Duodenal mucosa (tissue), 2 donors: Measurements from ENCODE around the gene CD81.
A peak's percentile ranks its signal among the peaks of the same experiment; 100 is the strongest.

Experiments used
- H3K27ac ChIP-seq: one replicate; pipeline ENCODE4 v1.7.0; 2013; ENCODE audit warnings: low read depth, low read length
- H3K27me3 ChIP-seq, 2 donors: one replicate each; pipeline ENCODE4 v1.7.0; 2013; ENCODE audit warnings: low read length in 2 of 2, control low read depth in 1 of 2; ENCODE audit not compliant: insufficient read depth in 2 of 2, control insufficient read depth in 1 of 2
- H3K36me3 ChIP-seq, 2 donors: one replicate each; pipeline ENCODE4 v1.7.0; 2013; ENCODE audit warnings: low read length in 2 of 2, control low read depth in 1 of 2; ENCODE audit not compliant: insufficient read depth in 2 of 2, control insufficient read depth in 1 of 2
- H3K4me1 ChIP-seq, 2 donors: one replicate each; pipeline ENCODE4 v1.7.0; 2013; ENCODE audit warnings: low read length in 2 of 2, control low read depth in 1 of 2; ENCODE audit not compliant: insufficient read depth in 2 of 2, control insufficient read depth in 1 of 2
- H3K4me3 ChIP-seq, 2 donors: one replicate each; pipeline ENCODE4 v1.7.0; 2013; ENCODE audit warnings: low read length in 2 of 2, low read depth in 1 of 2
- H3K9ac ChIP-seq, 2 donors: one replicate each; pipeline ENCODE4 v1.7.0; 2013; ENCODE audit warnings: low read length in 2 of 2, low read depth in 1 of 2
- H3K9me3 ChIP-seq, 2 donors: one replicate each; pipeline ENCODE4 v1.7.0; 2013; ENCODE audit warnings: low read length in 2 of 2, control low read depth in 1 of 2; ENCODE audit not compliant: control insufficient read depth in 1 of 2

CD81 gene

DNA sequence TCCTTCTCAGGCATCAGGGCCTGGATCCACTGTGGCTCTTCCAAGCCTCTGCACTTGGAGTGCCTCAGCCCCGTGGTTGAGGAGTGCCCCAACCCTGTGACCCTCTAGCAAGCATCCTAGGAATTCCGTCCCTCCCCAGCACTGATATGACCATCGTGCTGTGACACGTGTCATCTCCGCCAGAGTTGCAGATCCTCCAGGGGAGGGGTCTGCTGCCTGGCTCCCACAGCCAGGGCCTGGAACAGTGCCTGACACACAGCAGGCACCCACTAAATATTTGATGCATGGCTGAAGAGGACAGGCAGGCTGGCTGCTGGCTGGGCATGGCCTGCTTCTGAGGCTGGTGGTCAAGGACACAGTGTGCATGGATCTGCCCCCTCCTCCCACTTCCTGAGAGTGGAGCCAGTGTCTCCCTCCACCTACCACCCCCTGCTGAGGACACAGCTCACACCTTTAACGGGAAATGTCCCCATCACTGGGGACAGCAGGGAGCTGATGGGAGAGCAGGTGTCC, 1.7 kb upstream of the CD81 start:
- Histone ChIP-seq H3K4me1 (peaks cover 30 to 32% of the 10 kb centered on the region in 2 donors), H3K36me3 (no peaks in the 10 kb centered on the region), H3K9me3 (no peaks in the 10 kb centered on the region), H3K4me3 (no peak overlapping the region), H3K9ac (no peak overlapping the region), H3K27ac (no peak overlapping the region), H3K27me3 (no peaks in the 10 kb centered on the region)

DNA sequence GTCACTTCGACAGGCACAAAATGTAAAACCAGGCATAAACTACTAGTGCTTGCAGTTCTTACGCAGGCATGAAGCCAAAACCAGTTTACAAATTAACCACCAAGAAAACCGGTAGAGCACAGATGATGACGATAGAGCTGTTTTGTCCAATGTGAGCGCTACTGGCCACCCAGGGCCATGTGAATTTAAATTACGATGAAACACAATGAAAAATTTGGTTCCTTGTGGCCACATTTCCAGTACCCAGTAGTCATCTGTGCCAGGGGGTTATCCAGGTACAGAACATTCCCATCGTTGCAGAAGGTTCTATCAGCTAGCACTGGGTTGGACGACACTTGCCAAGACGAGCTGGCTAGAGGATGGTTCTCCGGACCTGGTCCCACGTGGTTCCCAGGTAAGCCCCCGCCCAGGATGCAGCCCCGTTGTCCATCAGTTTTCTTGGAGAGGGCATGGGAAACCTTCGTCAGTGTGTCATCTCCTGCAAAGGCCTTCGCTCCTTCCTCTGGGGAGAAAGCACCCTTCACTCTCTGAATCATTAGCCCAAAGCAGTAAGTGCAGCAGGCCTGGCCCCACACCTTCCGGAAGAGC, 1.1 kb upstream of the CD81 start:
- H3K4me3 ChIP-seq, result peak overlapping the region in 1 of 2 donors; percentile 30
- H3K9me3 ChIP-seq, result no peaks in the 10 kb centered on the region
- no peak overlapping the region for H3K27ac ChIP-seq
- H3K36me3 ChIP-seq, result no peaks in the 10 kb centered on the region
- H3K4me1 ChIP-seq, result peaks cover 35 to 39% of the 10 kb centered on the region in 2 donors
- no peak overlapping the region for H3K9ac ChIP-seq
- H3K27me3 ChIP-seq, result no peaks in the 10 kb centered on the region

DNA sequence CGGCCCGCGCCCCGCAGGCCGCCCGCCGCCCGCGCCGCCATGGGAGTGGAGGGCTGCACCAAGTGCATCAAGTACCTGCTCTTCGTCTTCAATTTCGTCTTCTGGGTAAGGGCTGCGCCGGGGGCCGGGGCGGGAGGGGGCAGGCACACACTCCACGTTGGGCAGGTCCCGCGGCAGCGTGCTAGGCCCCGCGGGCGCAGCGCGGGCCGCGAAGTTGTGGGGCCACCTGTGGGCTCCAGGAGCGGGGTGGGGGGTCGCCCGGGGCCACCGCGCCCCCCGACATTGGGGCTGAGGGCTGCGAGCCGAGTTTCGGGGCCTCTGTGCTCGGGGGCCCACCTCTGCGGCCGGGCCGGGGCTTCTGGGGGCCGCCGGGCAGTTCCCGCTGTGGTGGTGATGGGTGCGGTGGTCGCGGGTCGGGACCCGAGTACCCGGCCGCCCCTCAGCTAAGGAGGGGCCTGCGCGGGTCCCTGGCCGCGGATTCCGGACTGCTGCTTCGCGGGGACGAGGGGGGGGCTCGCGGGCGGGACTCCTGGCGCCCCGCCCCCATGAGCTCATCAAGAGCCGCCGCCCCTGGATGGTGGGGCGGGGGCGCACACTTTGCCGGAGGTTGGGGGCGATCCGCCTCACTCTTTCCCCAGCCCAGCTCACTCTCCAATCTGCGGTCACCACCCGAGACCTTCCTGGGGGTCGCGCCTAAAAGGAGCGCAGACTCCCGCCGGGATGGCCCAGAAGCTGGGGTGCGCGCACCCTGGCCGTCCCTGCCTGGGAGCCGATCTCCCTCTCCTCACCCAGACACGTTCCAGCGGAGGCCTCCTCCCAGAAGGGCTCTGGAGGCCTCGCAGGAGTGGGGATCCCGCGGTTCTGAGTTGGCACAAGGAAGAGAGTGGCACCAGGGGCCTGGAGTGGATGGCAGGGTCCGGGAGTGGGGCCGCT, 667 bp downstream of the CD81 start:
- Histone ChIP-seq H3K36me3 (no peaks in the 10 kb centered on the region), H3K27me3 (no peaks in the 10 kb centered on the region), H3K9ac (peak overlapping the region; percentile 77 to 88), H3K27ac (peak overlapping the region; percentile 90), H3K9me3 (no peaks in the 10 kb centered on the region), H3K4me1 (peaks cover 52 to 56% of the 10 kb centered on the region in 2 donors), H3K4me3 (peak overlapping the region; percentile 81 to 82)

DNA sequence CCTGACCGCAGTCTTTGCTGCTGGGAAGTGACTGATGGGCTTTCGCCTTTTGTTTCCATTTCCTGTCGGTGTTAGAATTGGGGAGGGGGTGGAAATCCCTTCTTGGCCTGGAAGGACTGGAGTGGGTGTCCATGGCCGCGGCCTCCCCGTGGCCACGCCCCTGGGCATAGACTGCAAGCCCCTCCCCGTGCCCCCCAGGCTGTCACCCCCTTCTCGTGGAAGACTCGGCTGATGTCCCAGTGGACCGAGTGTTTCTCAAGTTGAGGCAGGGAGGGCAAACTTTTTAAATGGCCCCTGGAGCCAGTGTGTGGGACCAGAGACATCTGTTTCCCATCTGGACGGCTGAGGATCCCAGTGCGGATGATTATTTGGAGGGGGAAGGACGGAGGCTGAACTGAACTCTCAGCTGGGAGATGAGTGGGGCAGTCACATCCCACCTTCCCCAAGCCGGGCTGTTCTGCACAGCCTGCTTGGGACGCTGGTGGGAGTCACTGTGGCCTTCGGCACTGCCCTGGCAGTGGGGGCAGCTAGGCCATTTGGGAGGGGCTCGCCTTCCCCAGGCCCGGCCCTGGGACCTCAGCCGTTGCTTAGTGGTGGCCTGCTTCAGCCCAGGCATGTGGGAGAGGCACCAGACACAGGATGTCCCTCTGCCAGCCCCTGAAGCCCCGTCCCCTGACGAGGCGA, 1.6 kb downstream of the CD81 start:
- H3K4me3 ChIP-seq, result peak overlapping the region; percentile 81 to 82
- no peaks in the 10 kb centered on the region for H3K27me3 ChIP-seq
- H3K36me3 ChIP-seq, result no peaks in the 10 kb centered on the region
- peaks cover 61 to 65% of the 10 kb centered on the region in 2 donors for H3K4me1 ChIP-seq
- peak overlapping the region; percentile 90 for H3K27ac ChIP-seq
- H3K9ac ChIP-seq, result peak overlapping the region; percentile 77 to 88
- H3K9me3 ChIP-seq, result no peaks in the 10 kb centered on the region

DNA sequence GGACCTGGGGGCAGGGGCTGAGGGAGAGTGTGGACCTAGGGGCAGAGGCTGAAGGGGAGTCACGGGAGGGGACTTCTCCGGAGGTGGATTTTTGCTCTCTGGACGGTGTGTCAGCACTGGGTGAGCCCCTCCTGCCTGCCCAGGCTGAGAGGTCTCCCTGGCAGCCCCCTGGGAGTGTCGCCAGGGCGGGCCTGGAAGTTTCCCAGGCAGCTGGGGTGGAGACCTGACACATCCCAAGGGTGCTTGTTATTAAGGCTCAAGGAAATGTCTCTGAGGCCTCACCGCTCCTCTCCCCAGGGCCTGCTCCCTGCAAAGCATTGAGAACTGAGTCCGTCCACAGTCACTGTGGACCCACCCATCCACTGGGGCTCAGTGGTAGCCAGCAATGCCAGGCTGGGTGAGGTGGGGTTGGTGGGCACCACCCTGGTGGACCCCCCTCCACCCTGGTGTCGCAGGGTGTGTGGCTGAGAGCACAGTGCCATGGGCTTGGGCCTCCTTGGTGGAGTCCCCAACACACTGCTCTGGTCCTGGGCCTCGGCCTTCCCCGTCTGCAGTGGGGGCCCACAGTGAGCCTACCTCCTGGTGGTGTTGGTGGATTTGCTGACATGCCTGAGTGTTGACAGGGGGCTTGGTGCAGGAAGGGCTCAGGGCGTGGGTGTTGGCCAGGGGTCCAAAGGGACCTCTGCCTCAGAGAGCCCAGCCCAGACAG, 2.5 kb downstream of the CD81 start:
- peaks cover 64 to 69% of the 10 kb centered on the region in 2 donors for H3K4me1 ChIP-seq
- peak overlapping the region; percentile 35 to 50 for H3K4me3 ChIP-seq
- no peaks in the 10 kb centered on the region for H3K27me3 ChIP-seq
- no peaks in the 10 kb centered on the region for H3K9me3 ChIP-seq
- H3K36me3 ChIP-seq, result no peaks in the 10 kb centered on the region
- peak overlapping the region; percentile 32 to 51 for H3K9ac ChIP-seq
- H3K27ac ChIP-seq, result peak overlapping the region; percentile 53

DNA sequence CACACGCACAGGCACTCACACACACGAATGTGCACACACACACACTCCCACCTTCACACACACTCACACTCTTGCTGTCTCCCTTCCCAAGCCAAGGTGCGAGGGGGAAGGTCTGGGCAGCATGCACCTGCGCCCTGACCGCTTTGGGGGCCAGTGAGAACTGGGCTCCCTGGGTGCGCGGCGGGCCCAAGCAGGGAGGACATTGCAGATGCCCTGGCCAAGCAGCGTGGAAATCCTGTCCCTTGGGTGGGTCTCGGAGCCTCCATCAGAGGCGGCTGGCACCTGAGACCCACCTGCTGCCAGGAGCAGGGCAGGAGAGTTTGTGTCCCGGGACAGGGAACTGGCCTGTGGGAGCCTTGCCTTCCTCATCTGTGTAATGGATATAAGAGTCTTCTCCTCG, 3.3 kb downstream of the CD81 start:
- H3K4me1 ChIP-seq, result peaks cover 72 to 77% of the 10 kb centered on the region in 2 donors
- H3K36me3 ChIP-seq, result no peaks in the 10 kb centered on the region
- peak overlapping the region; percentile 65 for H3K27ac ChIP-seq
- H3K9me3 ChIP-seq, result no peaks in the 10 kb centered on the region
- H3K27me3 ChIP-seq, result no peaks in the 10 kb centered on the region
- peak overlapping the region; percentile 47 to 51 for H3K9ac ChIP-seq
- peak overlapping the region; percentile 29 to 50 for H3K4me3 ChIP-seq

DNA sequence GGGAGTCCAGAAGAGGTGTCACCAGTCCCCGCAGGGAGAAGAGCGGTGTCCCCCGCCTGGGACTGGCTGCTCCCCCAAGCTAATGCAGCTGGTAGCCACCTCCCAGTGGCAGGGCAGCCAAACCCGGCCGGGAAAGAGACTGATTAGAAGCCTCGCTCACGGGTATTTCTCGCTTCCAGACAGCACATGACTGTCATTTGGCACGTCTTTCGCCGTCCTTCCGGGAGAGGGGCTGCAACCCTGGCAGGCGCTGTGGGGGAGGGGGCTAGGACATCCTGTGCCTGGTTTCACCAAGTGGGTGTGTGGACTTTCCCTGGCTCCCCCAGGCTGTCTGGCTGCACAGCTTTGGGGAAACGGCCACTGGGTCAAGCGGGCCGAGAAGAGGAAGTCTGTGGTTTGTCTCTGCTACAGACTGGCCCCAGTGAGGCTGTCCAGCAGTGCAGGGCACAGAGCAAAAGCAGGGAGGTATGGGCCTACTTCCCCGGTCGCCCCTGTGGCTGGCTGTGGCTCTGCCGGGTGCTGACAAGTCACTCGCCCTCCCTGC, 3.8 kb downstream of the CD81 start:
- Histone ChIP-seq H3K9ac (peak overlapping the region; percentile 47 to 51), H3K4me3 (peak overlapping the region; percentile 29 to 50), H3K9me3 (no peaks in the 10 kb centered on the region), H3K36me3 (no peaks in the 10 kb centered on the region), H3K27me3 (no peaks in the 10 kb centered on the region), H3K27ac (peak overlapping the region; percentile 65), H3K4me1 (peaks cover 72 to 78% of the 10 kb centered on the region in 2 donors)

DNA sequence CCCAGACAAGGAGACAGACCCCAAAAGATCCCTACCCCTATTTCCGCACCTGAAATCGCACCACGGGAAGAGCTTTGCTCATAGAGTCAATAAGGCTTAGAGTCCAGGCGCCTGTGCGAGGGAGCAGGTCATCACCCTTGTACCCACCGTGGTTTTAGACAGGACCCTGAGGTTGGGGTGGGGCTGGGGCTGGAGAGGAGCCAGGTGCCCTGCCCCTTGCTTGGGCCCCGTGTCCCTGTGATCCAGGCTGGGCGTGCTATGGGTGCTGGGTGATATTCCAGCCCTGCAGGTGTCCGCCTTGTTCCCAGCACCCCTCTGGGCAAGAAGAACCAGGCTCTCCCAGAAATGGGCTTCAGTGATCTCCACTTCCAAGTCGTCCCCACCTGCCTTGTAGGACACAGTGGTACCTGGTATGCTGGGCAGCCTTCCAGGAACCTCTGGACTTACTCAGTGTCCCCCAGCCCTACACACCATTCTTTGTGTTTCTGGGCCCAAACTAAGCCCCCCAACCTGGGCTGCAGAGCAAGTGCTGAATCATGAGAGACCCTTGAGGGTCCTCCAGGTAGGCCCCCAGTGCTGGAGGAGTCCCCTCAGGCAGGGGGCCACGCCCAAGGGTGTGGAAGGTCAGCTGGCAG, 4.5 kb downstream of the CD81 start:
- no peak overlapping the region for H3K4me3 ChIP-seq
- H3K9me3 ChIP-seq, result no peaks in the 10 kb centered on the region
- H3K9ac ChIP-seq, result peak overlapping the region in 1 of 2 donors; percentile 10
- peaks cover 72 to 79% of the 10 kb centered on the region in 2 donors for H3K4me1 ChIP-seq
- H3K36me3 ChIP-seq, result no peaks in the 10 kb centered on the region
- H3K27ac ChIP-seq, result peak overlapping the region; percentile 50
- H3K27me3 ChIP-seq, result no peaks in the 10 kb centered on the region

DNA sequence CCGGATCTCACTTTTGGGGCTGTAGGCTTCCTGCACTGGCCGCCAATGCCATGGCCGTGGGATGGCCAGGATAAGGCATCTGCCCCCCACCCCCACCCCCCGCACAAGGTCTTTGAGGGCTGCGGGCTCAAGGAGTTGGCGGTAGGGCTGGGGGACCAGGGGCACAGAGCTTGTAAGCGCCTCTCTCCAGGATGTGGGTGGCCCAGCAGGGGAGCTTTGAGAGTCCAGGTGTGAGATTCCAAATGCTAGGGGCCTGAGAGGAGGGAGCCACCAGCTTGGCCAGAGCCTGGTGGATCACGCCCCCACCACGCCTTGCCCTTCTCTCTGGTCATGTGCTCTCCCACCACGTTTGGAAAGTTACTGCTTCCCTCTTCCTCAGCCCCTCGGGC, 5.0 kb downstream of the CD81 start:
- peak overlapping the region; percentile 50 for H3K27ac ChIP-seq

More for the DNA sequence above, 5.0 kb downstream of the CD81 start:
- Histone ChIP-seq H3K9ac (peak overlapping the region in 1 of 2 donors; percentile 10), H3K4me1 (peaks cover 74 to 80% of the 10 kb centered on the region in 2 donors), H3K4me3 (no peak overlapping the region), H3K27me3 (no peaks in the 10 kb centered on the region), H3K9me3 (no peaks in the 10 kb centered on the region), H3K36me3 (no peaks in the 10 kb centered on the region)
